GM19455 (cell line): Measurements from ENCODE around the gene KRT32.

Experiments
- ATAC-seq: cut with Tn5 transposase; IDR thresholded peaks from one replicate; pipeline ENCODE4 v1.9.1; 2021; ENCODE audit not compliant: unreplicated experiment

KRT32 gene

DNA sequence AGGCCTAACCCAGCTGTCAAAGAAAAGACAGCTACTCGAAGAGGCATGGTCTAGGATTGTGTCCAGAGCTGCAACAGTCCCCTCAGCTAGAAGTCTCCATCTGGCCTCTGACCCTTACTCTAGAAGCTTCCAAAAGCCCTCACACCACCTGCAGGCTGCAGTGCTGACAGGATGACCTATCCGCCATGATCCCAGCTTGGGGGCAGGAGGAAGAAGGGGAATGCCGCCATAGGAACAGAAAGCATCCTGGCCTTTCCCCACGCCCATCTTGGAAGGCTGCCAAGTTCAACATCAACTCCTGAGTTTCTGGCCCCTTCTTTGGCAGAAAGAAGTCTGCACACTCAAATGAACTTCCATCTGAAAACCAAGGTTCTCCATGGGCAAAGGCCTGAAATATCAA is 25.6 kb upstream of the KRT32 start:
- ATAC-seq: no peak

DNA sequence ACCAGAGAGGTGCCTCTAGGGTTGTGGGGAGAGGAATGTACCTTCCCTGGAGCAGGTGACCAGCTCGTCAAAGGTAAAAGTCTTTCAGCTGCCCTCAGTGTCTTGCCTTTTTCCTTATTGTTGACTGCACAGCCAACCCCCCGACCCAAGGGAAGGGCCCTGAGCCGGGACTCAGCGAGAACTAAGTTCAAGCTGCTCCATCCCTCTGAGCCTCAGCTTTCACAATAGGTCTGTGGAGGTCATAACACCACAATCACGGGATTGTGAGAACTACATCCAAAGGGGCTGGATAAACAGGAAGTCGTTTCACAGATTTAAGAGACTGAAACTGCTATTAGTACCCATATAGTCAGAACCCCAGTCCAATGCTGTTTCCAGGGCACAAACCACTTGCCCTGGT is 25.2 kb upstream of the KRT32 start:
- no peak for ATAC-seq

DNA sequence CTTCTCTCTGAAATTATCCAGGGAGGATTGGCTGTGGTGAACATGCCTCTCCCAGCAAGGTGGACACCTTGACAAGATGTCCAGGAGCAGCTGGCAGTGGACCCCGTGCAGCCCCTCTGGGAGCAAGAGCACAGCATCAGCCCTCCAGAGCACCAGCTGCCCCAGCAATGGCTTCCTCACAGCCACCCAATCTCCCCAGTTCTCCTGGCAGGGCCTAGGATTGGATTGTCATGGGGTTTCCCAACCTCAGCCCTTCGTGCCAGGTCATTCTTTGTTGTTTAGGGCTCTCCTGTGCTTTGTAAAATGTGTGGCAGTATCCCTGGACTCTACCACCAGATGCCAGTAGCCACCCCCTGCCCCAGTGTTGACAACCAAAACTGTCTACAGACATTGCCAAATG is 24.3 kb upstream of the KRT32 start:
- ATAC-seq: no peak

DNA sequence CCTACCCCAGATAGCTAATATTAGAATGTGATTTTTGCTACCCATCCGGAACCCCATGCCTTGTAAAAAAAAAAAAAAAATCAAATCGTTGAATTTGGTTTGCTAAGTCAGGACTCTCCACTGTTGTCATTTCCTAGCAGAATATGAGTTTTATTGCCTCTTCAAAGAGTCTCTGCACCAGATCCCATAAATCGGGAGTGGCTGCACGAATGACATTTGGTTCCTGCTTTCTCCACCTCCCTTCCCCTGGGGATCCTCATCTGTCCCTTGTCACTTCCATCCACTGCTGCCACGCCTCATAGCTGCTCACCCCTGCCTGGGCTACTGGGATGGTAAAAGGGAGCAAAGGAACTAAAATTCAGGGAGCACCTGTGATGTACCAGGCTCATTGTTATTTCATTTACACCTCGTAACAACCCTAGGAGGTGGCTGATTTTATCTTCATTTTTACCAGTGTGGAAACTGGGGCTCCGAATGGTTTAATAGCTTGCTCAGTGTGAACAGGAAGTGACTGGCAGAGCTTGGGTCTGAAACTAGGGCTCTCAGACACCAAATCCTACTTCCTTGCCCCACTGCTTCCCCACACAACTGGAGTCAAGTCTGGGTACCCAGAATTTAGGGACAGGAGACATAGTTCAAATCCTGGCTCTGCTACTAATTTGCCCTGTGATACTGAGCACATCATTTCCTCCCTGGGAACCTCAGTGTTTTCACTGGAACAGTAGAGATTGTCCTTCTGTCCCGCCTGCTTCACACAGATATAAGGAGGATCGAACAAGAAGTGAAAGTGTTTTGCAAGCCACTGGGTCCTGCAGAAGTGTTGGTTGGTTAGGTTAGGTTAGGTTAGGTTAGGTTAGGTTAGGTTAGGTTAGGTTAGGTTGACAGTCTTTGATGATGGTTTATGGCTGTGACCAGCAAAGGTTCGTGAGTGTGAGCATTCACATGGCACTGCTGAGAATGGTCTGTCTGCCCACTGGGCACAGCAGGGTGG is 23.1 kb upstream of the KRT32 start:
- no peak for ATAC-seq

DNA sequence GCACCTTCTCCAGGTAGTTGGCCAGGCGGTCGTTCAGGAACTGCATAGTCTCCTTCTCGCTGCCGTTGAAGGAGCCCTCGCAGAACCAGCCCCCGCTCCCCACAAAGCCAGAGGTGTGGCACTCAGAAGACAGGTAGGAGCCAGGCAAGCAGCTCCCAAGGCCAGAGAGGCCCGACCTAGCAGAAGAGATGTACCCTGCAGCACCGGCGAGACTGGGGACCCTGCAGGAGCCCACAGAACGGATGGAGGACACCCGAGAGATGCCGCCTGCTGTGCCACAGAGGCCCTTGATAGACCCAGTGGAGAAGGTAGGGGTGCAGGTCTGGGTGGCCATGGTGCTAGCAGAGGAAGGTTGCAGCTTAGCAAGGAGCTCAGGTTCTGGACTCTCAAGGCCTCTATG is 22.3 kb upstream of the KRT32 start, which contains the start of gene KRT36:
KRT36 (minus strand) TSS at position 380 of the 400 bp plus-strand sequence; CDS start at position 334, 46 bp downstream.
- no peak for ATAC-seq

DNA sequence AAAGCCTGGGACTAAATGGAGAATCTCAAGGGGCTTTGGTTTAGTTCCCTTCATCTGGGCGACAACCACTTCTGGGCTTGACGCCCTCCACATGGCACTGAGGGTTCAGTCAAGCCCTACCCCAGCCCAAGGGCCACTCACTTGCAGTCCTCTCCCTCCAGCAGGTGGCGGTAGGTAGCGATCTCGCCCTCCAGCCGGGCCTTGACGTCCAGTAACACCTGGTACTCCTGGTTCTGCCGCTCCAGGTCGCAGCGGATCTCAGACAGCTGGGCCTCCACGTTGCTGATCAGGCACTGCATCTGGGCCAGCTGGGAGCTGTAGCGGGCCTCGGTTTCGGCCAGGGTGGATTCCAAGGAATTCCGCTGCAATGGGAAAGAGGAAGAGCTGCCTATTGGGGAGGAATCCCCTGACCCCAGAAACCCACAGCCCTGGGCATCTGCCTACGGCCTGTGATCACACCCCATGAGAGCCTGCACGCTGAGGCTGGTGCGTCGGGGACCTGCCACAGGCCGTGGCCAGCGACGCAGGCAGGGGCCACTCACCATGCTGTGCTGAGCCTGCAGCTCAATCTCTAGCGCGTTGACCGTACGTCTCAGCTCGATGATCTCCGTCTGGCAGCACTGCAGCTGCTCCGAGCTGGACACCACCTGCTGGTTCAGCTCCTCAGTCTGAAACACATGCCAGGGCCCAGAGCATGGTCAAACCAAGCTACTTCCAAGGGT is 19.8 kb upstream of the KRT32 start:
- ATAC-seq: no peak

DNA sequence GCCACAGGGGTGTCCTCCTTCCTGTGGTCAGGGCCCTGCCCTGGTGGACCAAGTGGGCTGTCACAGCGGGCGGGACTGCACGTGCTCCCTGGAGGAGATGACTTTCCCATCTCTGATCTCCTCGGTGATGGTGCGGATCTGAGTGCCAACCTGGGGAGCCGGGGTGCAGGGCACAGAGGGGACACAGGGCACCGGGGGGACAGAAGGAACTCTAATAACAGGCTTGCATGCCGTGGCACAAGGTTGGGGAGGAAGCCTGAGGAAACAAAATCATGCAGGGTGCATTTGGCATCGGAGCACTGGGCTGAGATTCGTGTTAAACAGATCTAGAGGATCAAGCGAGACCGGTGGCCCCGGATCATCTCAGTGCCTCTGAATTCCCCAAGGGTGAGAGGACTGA is 19.1 kb upstream of the KRT32 start:
- no peak for ATAC-seq

DNA sequence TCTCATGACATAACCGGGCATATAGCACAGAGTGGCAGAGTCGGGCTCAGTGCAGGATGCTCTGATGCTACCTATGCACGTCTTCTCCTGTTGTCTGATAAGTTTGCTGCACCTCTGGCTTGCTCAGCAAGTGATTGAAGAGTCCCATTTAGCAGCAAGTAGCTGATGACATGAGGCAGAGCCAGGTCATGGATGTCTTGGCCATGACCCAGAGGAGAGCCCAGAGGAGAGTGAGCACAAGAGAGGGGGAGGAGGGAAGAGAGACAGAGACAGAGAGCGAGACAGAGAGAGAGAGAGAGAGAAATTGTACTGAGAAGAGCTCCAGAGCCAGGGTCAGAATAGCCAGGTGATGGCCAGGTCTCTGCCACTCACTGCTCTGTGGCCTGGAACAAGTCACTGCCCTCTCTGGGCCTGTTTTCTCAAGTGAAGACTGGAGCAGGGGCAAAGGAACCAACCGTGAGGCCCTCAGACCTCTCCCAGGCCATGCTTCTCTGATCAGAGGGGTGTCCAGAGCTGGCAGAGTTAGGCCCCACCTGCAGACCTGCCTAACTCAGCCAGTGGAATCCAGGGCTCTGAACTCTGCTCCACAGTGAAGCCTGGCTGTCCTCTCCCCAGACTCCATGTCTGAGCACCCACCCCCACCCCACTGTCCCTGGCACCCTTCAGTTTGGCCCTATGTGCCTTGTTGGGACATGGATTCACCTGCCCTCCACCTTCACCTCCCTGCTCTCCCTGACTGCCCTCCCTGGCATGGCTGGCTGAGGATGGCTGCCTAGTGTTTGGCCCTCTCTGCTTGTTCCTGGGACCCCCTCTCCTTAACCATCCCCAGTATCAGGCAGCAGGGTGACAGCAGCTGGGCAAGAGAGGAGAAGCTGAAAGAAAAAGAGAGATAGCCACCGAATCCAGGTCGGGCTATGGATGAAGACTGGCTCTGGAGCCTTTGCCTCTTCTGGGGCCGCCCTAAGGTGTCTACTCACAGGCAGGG is 18.0 kb upstream of the KRT32 start:
- no peak for ATAC-seq

DNA sequence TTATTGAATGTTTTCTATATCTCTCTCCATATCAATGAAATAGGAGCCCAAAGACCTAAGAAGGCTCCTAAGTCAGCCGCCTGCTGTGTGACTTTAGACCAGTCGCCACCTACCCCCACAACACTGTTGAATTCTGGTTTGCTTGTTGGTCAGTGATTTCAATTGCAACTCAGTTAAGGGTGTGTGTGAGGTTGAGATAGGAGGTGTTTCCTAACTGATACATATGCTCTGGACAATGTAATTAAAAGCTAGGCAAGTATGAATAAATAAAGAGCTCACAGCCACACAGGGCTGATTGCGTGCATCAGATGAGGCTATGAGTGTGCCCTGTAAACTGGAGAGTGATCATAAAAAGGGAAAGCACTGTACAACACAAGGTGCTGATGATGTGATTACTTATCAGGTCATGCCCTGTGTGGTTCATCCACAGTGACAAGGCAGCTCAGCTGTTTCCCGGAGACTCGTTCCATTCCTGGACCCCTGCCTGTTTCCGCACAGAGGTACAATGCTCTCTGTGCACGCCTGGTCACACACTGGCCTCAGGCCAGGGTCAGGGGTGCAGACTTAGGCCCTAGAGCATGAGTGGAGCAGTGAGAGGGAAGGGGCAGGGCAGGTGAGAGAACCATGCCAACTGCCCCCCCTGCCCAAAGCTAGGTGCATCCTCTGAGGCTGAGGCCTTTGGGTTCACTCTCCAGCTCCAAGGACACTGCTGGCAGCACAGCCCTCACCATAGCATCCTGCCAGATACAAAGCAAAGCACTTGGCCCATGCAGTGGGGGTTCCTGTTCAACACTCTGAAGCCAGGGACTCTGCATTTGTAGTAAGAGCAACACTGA is 17.0 kb upstream of the KRT32 start:
- no peak for ATAC-seq

DNA sequence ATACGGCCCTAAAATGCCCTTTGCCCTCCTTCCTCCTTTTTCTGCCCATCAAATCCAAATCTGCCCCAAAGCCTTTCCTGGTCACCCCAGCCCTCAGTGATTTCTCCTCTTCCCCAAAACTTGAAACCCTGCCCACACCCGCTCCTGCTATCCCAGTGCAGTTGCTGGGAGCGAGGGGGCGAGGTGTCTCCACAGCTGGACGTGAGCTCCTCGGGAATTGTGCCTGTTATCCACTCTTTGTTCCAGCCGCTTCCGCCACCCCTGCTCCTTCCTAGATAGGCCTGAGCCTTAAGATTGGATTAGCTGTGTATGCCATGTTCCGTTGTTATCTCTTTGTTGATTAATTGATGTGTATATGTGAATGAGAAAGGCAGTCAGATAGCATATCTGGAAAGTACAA is 16.3 kb upstream of the KRT32 start:
- no peak for ATAC-seq

DNA sequence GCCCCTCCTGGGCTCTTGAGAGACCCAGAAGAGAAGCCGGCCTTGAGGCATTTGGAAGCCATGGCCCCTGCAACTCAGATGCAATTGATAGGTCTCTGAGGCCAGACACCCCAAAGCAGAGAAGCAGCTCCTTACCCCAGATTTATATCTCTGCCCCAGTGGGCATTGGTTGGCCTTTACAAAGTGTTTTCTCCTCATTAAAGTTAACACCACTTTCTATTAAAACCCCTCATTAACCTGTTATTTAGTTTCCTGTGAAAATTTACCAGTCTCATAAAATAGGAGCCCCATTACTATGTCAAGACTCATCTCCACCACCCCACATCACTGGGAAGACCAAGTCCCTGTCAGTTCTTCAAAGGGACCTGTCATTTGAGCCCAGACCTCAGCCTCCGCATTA is 13.8 kb upstream of the KRT32 start, which contains the start of gene KRT35:
KRT35 (minus strand) TSS at position 116 of the 400 bp plus-strand sequence; CDS start at position 62, 54 bp downstream.
- ATAC-seq: no peak

DNA sequence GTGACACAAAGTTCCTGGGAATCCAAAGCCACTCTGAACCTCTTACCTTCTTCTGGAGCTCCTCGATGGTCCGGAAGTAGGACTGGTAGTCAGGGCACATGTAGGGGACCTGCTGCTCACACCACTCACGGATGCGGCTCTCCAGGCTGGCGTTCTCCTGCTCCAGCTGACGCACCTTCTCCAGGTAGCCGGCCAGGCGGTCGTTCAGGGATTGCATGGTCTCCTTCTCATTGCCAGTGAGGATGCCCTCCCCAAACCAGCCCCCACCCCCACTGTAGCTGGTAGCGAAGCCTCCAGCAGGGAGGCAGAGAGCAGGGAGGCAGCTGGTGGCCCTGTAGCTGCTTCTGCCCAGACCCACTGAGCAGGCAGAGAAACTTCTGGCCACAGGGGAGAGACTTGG is 13.4 kb upstream of the KRT32 start:
- ATAC-seq: no peak

DNA sequence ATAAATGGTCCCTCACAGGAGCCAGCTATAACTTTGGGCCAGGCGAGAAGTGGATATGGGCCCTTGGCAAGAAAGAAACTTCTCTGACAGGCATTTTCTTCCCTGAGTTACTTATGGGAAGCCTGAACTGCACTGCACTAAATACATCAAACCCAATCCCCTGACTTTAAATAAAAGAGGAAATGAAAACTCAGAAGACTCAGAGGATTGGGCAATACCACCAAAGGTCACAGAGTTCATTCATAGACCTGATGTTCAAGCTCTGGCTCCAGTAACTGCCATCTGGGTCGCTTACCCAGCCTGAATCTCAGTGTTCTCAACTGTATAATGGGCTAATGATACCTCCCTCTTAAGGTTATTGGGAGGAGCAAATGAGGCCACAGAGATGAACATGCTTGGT is 12.9 kb upstream of the KRT32 start:
- no peak for ATAC-seq

DNA sequence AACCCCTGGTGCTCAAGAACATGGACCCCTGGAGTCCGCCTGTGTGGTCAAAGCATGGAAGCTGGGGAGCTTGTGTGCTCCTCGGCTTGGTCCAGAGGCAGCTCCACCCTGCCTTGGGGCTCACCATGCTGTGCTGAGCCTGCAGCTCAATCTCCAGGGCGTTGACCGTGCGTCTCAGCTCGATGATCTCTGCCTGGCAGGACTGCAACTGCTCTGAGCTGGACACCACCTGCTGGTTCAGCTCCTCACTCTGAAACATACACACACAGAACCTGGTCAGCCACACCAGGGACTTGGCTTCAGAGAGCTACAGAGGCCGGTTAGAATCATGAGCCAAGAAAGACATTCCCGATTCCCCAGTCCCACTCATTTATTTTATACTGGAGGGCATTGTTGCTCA is 11.1 kb upstream of the KRT32 start:
- no peak for ATAC-seq

DNA sequence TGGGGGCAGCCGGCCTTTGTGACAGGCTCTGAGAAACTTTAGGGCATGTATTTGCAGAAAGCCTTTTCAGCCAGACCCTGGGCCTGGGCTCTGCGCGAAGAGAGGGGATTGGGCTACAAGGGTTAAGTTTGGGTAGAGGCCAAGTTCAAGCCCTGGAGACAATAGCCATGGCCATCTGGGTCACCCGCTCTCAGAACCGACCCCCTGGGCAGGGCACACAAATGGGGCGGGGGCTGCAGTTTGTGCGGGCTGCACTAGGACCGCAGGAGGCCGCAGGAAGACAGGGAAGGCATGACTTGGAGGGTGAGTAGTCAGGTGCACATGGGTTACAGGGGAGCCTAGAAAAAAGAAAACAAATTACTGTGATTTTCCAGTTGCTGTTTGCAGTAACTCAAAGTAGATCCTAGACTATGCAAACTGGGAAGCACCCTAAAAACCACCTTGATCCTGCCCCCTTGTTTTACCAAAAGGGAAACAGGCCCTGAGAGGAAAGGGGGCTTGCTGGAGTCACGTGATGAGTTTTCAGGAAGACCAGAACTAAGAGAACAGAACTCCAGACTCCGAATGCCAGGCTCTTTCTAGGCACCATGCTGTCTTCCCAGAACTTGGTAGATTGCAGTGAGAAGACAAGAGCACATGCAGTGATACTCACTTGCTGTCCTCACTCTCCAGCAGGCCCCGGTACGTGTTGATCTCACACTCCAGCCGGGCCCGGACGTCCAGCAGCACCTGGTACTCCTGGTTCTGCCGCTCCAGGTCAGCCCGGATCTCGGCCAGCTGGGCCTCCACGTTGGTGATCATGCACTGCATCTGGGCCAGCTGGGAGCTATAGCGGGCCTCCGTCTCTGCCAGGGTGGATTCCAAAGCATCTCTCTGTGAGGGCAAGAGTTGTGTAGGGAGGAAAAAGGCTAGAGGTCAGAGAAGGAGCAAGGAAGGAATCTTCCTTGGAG is 10.0 kb upstream of the KRT32 start:
- ATAC-seq: no peak

DNA sequence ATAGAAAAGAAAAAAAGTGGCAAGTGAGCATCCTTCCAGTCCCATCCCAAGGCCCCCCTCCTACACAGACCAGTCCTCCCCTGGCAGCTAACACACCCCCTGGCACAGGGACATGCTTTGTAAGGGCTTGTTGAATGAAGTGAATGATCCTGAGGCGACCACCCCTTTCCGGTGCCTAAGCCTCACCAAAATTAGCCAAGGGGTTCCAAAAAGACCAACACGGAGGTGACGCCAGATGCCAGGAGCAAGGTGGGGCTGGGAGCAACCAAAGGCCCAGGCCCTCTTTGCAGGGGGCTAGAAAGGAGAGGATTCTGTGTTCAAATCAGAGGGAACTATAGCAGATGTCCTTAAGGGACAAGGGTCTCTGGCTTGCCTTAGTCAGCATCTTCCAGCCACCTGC is 8.2 kb upstream of the KRT32 start:
- ATAC-seq: no peak

DNA sequence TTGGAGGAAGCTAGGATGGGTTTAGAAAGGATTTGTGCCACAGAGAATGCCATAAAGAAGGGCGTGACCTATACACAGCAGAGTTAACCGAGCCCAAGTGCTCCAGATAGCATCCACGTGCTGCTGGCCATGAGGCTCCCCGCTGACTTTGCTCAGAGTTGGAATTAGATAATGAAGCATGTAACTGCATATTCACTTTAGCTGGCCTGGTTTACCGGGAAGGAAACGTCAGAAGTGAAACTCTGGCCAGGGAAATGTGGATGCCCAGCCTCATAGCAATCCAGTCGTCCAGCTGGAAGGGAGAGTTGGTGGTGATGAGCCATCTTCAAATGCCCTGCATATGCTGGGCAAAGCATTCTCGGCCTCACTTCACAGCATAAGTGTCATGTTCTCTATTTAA is 7.7 kb upstream of the KRT32 start:
- no peak for ATAC-seq

DNA sequence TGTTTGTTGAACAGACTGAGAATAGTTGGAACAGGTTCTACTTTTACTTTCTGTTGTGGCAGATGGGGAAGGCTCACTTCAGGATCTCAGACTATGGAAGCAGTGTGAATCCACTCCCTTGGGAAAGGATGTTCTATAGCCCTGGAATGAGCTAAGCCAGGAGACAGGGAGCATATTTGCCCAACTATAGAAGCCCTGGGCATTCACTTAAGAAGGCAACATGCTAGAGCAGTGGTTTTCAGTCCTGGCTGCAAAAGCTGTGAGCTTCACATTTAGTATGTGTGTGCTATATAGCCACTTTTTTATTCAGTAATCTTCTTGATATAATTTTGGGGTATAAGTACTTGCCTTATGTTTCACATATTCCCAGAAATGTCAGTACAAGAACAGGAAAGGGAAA is 1.2 kb upstream of the KRT32 start:
- ATAC-seq: no peak

DNA sequence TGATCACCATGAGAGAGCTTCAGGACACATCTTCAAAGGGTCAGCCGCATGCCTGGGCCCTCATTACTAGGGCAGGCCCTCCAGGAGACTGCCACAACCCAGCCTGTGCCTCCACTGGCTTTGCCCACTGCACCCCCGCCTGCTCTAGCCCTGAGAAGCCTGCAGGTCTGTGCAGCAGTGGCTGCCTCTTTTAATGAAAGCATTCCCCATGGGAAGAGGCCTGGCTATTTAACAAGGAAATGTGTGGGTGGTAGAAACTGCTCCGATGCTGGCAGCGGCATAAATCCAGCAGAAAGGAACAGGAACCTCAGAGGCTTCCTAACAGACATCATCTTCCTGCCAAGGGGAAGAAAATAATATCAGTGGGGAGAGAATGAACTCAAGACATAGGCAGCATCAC is 375 bp upstream of the KRT32 start:
- ATAC-seq: no peak
